ENCODE data around the gene CEACAM7.

CEACAM7 gene

DNA sequence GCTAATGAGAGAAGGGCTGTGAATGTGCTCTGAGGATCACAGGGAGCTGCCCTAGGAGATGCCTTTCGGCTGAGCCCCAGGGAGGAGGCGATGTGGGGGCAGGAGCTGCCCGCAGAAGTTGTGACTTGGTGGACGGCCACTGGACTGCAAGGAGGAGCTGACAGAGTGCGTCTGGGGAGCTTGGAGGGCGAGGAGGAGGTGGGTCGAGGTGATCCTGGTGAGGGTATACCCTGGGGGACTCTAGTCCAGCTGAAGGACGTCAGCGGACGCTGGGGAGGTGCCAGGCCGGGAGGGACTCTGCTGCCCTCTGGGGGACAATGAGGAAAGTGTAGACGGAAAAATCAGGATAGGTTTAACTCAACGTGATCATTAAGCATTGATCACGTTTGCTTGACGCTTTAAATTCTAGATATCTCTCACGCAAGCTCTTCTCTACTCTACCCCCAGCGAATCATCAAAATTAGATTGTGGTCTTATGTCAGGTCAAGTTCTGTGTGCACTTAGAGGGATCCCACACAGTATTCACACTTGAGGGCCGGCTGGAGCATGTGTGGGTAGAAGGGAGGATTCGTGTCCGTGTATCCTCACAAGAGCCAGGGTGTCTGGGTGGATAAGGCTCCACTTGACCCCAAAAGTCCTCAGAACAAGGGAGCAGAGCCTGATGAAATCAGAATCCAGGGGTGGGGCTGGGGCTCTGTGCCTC lies 3.3 kb upstream of the CEACAM7 start:
- Histone ChIP-seq H3F3A (ENCODE audit: insufficient read depth, low read length) (no peaks in the 10 kb centered on the region), H3K4me2 (ENCODE audit: low read length) (no peak overlapping the region), H3K79me2 (ENCODE audit: insufficient read depth, low read length) (no peaks in the 10 kb centered on the region), H3K4me3 (ENCODE audit: low read depth, low read length, poor library complexity, severe bottlenecking) (no peak overlapping the region), H3K4me1 (ENCODE audit: insufficient read depth, low read length, severe bottlenecking) (no peaks in the 10 kb centered on the region), H3K36me3 (ENCODE audit: insufficient read depth, low read length) (no peaks in the 10 kb centered on the region), H3K9me2 (ENCODE audit: low read depth, low read length) (no peaks in the 10 kb centered on the region), H3K9ac (ENCODE audit: low read length) (no peak overlapping the region), H2AFZ (ENCODE audit: low read length) (no peak overlapping the region), H4K20me1 (ENCODE audit: insufficient read depth, low read length) (no peaks in the 10 kb centered on the region), H3K27ac (ENCODE audit: low read depth, low read length, poor library complexity, severe bottlenecking) (no peak overlapping the region), H3K27me3 (ENCODE audit: insufficient read depth, low read length) (no peaks in the 10 kb centered on the region), H3K9me3 (ENCODE audit: low read length) (no peaks in the 10 kb centered on the region)
- TF ChIP-seq, protein P1, sequence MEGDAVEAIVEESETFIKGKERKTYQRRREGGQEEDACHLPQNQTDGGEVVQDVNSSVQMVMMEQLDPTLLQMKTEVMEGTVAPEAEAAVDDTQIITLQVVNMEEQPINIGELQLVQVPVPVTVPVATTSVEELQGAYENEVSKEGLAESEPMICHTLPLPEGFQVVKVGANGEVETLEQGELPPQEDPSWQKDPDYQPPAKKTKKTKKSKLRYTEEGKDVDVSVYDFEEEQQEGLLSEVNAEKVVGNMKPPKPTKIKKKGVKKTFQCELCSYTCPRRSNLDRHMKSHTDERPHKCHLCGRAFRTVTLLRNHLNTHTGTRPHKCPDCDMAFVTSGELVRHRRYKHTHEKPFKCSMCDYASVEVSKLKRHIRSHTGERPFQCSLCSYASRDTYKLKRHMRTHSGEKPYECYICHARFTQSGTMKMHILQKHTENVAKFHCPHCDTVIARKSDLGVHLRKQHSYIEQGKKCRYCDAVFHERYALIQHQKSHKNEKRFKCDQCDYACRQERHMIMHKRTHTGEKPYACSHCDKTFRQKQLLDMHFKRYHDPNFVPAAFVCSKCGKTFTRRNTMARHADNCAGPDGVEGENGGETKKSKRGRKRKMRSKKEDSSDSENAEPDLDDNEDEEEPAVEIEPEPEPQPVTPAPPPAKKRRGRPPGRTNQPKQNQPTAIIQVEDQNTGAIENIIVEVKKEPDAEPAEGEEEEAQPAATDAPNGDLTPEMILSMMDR (IDR thresholded peaks at IDR 0.05; ENCODE audit: low read length): peak; percentile 64
- TF ChIP-seq EZH2 (IDR thresholded peaks at IDR 0.05; ENCODE audit: borderline replicate concordance, low read length): no peak

DNA sequence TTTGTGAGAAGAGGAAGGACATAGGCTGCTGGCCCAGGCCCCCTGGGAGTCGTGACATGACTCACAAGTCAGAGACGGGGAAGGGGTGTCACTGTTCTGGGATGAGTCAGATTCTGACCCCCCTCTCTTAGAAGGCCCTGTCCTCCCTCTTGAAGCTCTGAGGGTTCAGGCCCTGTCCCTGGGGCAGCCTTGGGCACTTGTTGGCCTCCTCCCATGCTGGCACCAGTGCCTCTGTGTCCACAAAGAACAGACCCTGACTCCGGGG lies 2.7 kb upstream of the CEACAM7 start:
- Histone ChIP-seq H3K9me3 (ENCODE audit: low read length) (no peaks in the 10 kb centered on the region), H3K36me3 (ENCODE audit: insufficient read depth, low read length) (no peaks in the 10 kb centered on the region), H3K4me3 (ENCODE audit: low read depth, low read length, poor library complexity, severe bottlenecking) (no peak overlapping the region), H3K4me1 (ENCODE audit: insufficient read depth, low read length, severe bottlenecking) (no peaks in the 10 kb centered on the region), H3F3A (ENCODE audit: insufficient read depth, low read length) (no peaks in the 10 kb centered on the region), H3K4me2 (ENCODE audit: low read length) (no peak overlapping the region), H3K27ac (ENCODE audit: low read depth, low read length, poor library complexity, severe bottlenecking) (no peak overlapping the region), H3K79me2 (ENCODE audit: insufficient read depth, low read length) (no peaks in the 10 kb centered on the region), H3K27me3 (ENCODE audit: insufficient read depth, low read length) (no peaks in the 10 kb centered on the region), H4K20me1 (ENCODE audit: insufficient read depth, low read length) (no peaks in the 10 kb centered on the region), H3K9me2 (ENCODE audit: low read depth, low read length) (no peaks in the 10 kb centered on the region), H2AFZ (ENCODE audit: low read length) (no peak overlapping the region), H3K9ac (ENCODE audit: low read length) (no peak overlapping the region)
- TF ChIP-seq, protein P1 (IDR thresholded peaks at IDR 0.05; ENCODE audit: low read length): no peak
- TF ChIP-seq EZH2 (IDR thresholded peaks at IDR 0.05; ENCODE audit: borderline replicate concordance, low read length): no peak

DNA sequence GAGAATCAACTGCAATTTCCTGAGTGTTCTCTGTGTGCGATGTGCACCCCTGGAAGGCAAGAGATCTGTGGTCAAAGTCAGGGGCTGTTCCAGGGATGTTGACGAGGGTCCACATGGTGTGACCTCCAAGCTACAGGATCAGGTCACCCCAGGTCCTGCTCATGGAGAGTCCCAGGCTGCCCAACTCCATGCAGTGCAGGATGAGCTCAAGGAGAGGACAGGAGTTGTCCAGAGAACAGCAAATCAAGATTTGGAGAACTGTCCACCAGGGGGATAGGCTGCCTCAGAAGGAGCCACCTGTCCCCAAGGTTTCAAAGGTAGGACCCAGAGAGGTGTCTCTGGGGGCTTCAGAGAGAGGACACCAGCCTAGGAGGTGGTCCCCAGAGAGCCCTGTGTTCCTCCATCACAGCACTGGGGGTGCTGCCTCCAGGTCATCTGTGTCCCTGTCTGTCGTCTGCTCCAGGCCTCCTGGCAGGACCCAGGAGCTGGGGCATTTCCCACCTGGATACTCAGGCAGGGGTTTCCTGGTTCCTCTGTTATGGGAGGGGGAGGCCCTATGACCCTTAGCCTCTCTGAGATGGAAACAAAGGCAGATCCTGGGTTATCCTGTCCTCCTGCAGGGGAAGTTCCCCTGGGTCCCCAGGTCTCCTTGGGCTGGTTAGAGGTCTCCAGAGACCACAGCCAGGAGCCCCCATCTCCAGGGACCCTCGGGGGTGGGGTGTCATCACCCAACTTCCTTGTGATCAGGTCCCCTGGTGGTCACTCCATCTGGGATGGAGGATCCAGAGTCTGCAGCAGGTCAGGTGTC lies 2.1 kb upstream of the CEACAM7 start:
- Histone ChIP-seq H3K9ac (ENCODE audit: low read length) (no peak overlapping the region), H3K4me1 (ENCODE audit: insufficient read depth, low read length, severe bottlenecking) (no peaks in the 10 kb centered on the region), H4K20me1 (ENCODE audit: insufficient read depth, low read length) (no peaks in the 10 kb centered on the region), H3K4me2 (ENCODE audit: low read length) (no peak overlapping the region), H3K79me2 (ENCODE audit: insufficient read depth, low read length) (no peaks in the 10 kb centered on the region), H3K36me3 (ENCODE audit: insufficient read depth, low read length) (no peaks in the 10 kb centered on the region), H3F3A (ENCODE audit: insufficient read depth, low read length) (no peaks in the 10 kb centered on the region), H3K9me2 (ENCODE audit: low read depth, low read length) (no peaks in the 10 kb centered on the region), H3K4me3 (ENCODE audit: low read depth, low read length, poor library complexity, severe bottlenecking) (no peak overlapping the region), H2AFZ (ENCODE audit: low read length) (no peak overlapping the region), H3K27ac (ENCODE audit: low read depth, low read length, poor library complexity, severe bottlenecking) (no peak overlapping the region), H3K27me3 (ENCODE audit: insufficient read depth, low read length) (no peaks in the 10 kb centered on the region), H3K9me3 (ENCODE audit: low read length) (no peaks in the 10 kb centered on the region)
- TF ChIP-seq, protein P1 (IDR thresholded peaks at IDR 0.05; ENCODE audit: low read length): no peak
- no peak for TF ChIP-seq EZH2 (IDR thresholded peaks at IDR 0.05; ENCODE audit: borderline replicate concordance, low read length)

Measured in OCI-LY1 (cell line).